ENCODE data around the gene TUBA4B.

Gene TUBA4B

DNA sequence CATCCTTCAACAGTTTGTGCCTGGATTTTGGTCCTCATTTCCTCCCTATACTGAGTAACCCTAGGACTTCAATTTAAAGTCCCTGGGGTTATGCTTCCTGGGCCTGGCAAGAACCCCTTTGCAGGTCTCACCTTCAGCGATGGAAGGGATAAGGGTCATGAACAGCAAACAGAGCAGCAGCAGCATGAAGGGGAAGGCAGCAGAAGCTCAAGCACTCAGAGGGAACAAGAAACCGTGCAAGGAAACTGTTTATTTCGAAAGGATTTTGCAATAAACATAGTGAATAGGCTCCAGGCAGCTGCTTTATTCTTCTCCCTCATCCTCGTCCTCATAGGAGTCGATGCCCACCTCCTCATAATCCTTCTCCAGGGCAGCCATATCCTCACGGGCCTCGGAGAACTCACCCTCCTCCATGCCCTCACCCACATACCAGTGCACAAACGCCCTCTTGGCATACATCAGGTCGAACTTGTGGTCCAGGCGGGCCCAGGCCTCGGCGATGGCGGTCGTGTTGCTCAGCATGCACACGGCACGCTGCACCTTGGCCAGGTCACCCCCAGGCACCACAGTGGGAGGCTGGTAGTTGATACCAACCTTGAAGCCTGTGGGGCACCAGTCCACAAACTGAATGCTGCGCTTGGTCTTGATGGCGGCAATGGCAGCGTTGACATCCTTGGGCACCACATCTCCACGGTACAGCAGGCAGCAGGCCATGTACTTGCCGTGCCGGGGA lies 2.8 kb upstream of the TUBA4B start:
- H3K27me3 Mint-ChIP-seq (ENCODE audit: low read depth, poor library complexity) = peaks cover 51% of the 10 kb centered on the region
- H3K27ac Mint-ChIP-seq = peak overlapping the region; percentile 82
- H3K4me1 Mint-ChIP-seq = peaks cover 58% of the 10 kb centered on the region
- TF ChIP-seq CTCF (IDR thresholded peaks at IDR 0.05) = no peak
- no peaks in the 10 kb centered on the region for H3K9me3 Mint-ChIP-seq
- no peak overlapping the region for H3K4me3 Mint-ChIP-seq
- DNase-seq = no peak
- H3K36me3 Mint-ChIP-seq (ENCODE audit: low read depth) = peaks cover 8% of the 10 kb centered on the region

DNA sequence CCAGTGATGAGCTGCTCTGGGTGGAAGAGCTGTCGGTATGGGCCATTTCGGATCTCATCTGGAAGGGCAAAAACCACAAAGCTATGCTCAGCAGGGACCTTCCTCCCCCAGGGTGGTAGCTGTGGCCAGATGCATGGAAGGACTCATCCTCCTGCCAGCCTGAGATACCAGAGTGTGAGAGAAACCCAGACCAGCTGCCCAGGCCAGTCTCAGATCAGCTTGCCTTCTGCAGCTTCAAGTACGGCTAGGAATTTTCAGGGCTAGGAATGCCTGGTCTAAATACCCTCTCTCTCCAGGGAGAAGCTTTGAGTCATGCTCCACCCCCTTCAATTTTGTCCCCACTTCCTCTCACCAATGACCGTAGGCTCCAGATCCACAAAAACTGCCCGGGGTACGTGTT lies 1.4 kb upstream of the TUBA4B start:
- Mint-ChIP-seq H3K4me1 (peaks cover 48% of the 10 kb centered on the region), H3K27me3 (ENCODE audit: low read depth, poor library complexity) (peaks cover 66% of the 10 kb centered on the region), H3K4me3 (no peak overlapping the region), H3K36me3 (ENCODE audit: low read depth) (peaks cover 8% of the 10 kb centered on the region), H3K27ac (no peak overlapping the region), H3K9me3 (no peaks in the 10 kb centered on the region)
- no peak for TF ChIP-seq CTCF (IDR thresholded peaks at IDR 0.05)
- DNase-seq = no peak

DNA sequence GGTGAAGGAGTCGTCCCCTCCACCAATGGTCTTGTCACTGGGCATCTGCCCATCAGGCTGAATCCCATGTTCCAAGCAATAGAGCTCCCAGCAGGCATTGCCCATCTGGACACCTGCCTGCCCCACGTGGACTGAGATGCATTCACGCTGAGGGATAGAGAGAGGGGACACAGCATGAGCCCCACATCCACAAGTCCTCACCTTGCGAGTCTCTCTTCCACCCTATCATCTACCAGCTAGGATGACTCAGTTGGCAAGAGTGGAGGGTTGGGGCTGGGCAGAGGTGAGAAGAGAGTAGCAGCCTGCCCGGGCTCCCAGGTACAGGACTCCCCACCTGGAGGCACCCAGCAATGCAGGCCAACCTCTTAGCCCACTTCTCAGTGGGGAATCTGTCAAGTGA lies 959 bp upstream of the TUBA4B start:
- H3K4me1 Mint-ChIP-seq = peaks cover 43% of the 10 kb centered on the region
- peaks cover 8% of the 10 kb centered on the region for H3K36me3 Mint-ChIP-seq (ENCODE audit: low read depth)
- H3K9me3 Mint-ChIP-seq = no peaks in the 10 kb centered on the region
- H3K27me3 Mint-ChIP-seq (ENCODE audit: low read depth, poor library complexity) = peaks cover 70% of the 10 kb centered on the region
- peak overlapping the region; percentile 76 for H3K4me3 Mint-ChIP-seq
- DNase-seq = no peak
- no peak for TF ChIP-seq CTCF (IDR thresholded peaks at IDR 0.05)
- H3K27ac Mint-ChIP-seq = no peak overlapping the region

DNA sequence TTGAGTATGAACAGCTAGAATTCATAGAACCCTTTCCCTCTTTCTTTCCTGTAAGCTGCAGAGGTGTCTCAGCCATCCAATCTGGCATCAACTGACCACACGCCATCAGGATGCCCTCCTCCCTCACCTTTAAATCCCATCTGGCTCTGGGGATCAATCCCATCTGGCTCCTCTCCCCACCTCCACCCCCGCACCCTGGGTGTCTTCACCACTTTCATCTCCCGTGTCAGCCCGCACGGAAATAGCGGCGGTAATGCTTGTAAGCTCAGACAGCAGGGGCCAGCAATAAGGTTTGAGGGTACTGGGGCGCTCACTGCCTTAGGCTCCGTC lies 508 bp upstream of the TUBA4B start:
- no peaks in the 10 kb centered on the region for H3K9me3 Mint-ChIP-seq
- H3K4me3 Mint-ChIP-seq = peak overlapping the region; percentile 76
- peaks cover 8% of the 10 kb centered on the region for H3K36me3 Mint-ChIP-seq (ENCODE audit: low read depth)
- H3K27me3 Mint-ChIP-seq (ENCODE audit: low read depth, poor library complexity) = peaks cover 74% of the 10 kb centered on the region
- TF ChIP-seq CTCF (IDR thresholded peaks at IDR 0.05) = no peak
- H3K4me1 Mint-ChIP-seq = peaks cover 43% of the 10 kb centered on the region
- no peak overlapping the region for H3K27ac Mint-ChIP-seq
- DNase-seq = no peak

- H3K4me1 Mint-ChIP-seq = peaks cover 32% of the 10 kb centered on the region
- TF ChIP-seq CTCF (IDR thresholded peaks at IDR 0.05) = no peak
- peak within 1 kb of the TSS; percentile 76 for H3K4me3 Mint-ChIP-seq
- no peak within 1 kb of the TSS for H3K27ac Mint-ChIP-seq
- DNase-seq = peak; percentile 67
- H3K36me3 Mint-ChIP-seq (ENCODE audit: low read depth) = no peaks in the 10 kb centered on the region
- peaks cover 89% of the 10 kb centered on the region for H3K27me3 Mint-ChIP-seq (ENCODE audit: low read depth, poor library complexity)
- H3K9me3 Mint-ChIP-seq = no peaks in the 10 kb centered on the region
Observed at GRCh38 chr2:219253753-219254589, 928 bp downstream of the TUBA4B start, which contains the start of gene TUBA4A. TSS of gene TUBA4A (minus strand) at chr2:219253918. CDS start at chr2:219253858, 60 bp downstream.

Measured in nephron progenitor cell (in vitro differentiated cells).